Common myeloid progenitor, CD34-positive (primary cell): ENCODE measurements around the gene CTRB1.

Experiments
- CTCF ChIA-PET: fragments of 350-600 bp; sonication (Branson Sonifier 250); formaldehyde crosslinking; loops from one replicate; lab custom pipeline; 2021; ENCODE audit warnings: antibody characterized with exemption; lab: Charles Lee
- POLR2A ChIA-PET: fragments of 350-600 bp; sonication (Branson Sonifier 250); formaldehyde crosslinking; loops from one replicate; lab custom pipeline; 2021; ENCODE audit warnings: antibody characterized with exemption; lab: Charles Lee
- DNase-seq, 3 donors: peaks; one replicate each; pipeline versions ENCODE4 v3.0.0 to v3.0.0-alpha.2; 2013
- H3K27ac ChIP-seq, 2 experiments: 1 replicate in 1 of 2; 2 replicates in 1 of 2; pipeline ENCODE4 v1.7.0; 2013; ENCODE audit warnings: inconsistent platforms in 2 of 2, low read length in 2 of 2, mild to moderate bottlenecking in 2 of 2, low read depth in 1 of 2, moderate library complexity in 1 of 2; ENCODE audit not compliant: severe bottlenecking in 2 of 2, insufficient read depth in 1 of 2, poor library complexity in 1 of 2
- H3K27me3 ChIP-seq, 5 experiments: replicated peaks in 2 of 5; 1 replicate in 3 of 5; 2 replicates in 2 of 5; pipeline versions ENCODE4 v1.6.1 to v1.7.0; 2013; ENCODE audit warnings: low read length in 4 of 5, mild to moderate bottlenecking in 2 of 5, moderate library complexity in 2 of 5, inconsistent platforms in 1 of 5; ENCODE audit not compliant: insufficient read depth in 5 of 5, control insufficient read depth in 4 of 5
- H3K36me3 ChIP-seq, 4 experiments: 1 replicate in 2 of 4; 2 replicates in 2 of 4; pipeline versions ENCODE4 v1.6.1 to v1.7.0; 2013; ENCODE audit warnings: low read length in 3 of 4, control low read depth in 1 of 4, mild to moderate bottlenecking in 1 of 4; ENCODE audit not compliant: control insufficient read depth in 4 of 4, insufficient read depth in 4 of 4
- H3K4me1 ChIP-seq, 4 experiments: 1 replicate in 3 of 4; 2 replicates in 1 of 4; pipeline versions ENCODE4 v1.6.1 to v1.7.1; 2013; ENCODE audit warnings: low read length in 3 of 4, mild to moderate bottlenecking in 3 of 4, control low read depth in 1 of 4, inconsistent platforms in 1 of 4, moderate library complexity in 1 of 4; ENCODE audit not compliant: control insufficient read depth in 4 of 4, insufficient read depth in 4 of 4; ENCODE audit errors: control extremely low read depth in 1 of 4
- H3K4me3 ChIP-seq, 7 experiments: 1 replicate in 4 of 7; 2 replicates in 3 of 7; pipeline versions ENCODE4 v1.5.1 to v1.7.0; 2013; ENCODE audit warnings: mild to moderate bottlenecking in 7 of 7, low read length in 6 of 7, moderate library complexity in 6 of 7, inconsistent platforms in 2 of 7, low read depth in 2 of 7, control low read depth in 1 of 7; ENCODE audit not compliant: insufficient read depth in 4 of 7, control insufficient read depth in 1 of 7; ENCODE audit errors: extremely low read depth in 1 of 7
- H3K9me3 ChIP-seq, 5 experiments: 1 replicate in 4 of 5; 2 replicates in 1 of 5; pipeline versions ENCODE4 v1.6.1 to v1.7.1; 2013; ENCODE audit warnings: low read length in 4 of 5, mild to moderate bottlenecking in 2 of 5, inconsistent platforms in 1 of 5, low read depth in 1 of 5, moderate library complexity in 1 of 5; ENCODE audit not compliant: control insufficient read depth in 4 of 5, insufficient read depth in 2 of 5; ENCODE audit errors: control extremely low read depth in 1 of 5
- WGBS: methylation state at CpG from one replicate; pipeline ENCODE4 v1.1.5; 2013; ENCODE audit not compliant: insufficient coverage; 5-methylcytosine and 5-hydroxymethylcytosine counted together

Gene CTRB1

DNA sequence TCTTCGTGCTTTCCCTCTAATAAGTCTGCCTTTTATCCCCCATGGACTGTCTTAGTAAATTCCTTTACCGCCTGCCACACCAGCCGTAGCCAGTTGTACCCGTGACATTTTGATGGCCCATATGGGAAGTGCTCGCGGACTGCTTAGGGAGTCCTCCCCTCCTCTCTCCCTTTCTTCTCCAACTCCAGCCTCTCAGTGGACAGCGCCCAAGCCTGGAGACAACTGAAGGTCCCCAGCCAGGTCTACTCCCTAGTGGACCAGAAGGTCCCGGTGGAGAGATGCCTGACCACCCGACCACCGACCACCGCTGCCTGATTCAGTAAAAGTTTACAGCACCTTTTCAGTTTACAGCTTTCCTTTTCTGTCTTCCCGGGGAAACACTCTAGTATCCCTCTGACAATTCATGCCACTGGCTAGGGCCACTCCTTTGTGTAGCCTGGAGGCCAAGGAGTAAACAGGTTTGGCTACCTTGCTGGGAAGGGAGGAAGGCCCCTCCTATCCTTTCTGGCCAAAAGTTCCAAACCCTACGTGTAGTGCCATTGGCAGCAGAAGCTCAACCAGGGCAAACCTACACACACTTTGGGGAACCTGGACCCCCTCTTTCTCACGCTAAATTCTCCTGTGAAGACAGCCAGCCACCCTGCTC, 29.8 kb upstream of the CTRB1 start:
- CTCF ChIA-PET = interaction anchor here (2.3 kb wide), 1 partner anchor 9 kb away, joined by 10 read pairs; no protein-coding TSS in a partner anchor
- POLR2A ChIA-PET = interaction anchor here (0.6 kb wide), 1 partner anchor 210 kb away, joined by 3 read pairs; no protein-coding TSS in a partner anchor
- no peak overlapping the region for H3K4me3 ChIP-seq
- H3K9me3 ChIP-seq = peaks cover 0 to 10% (median 3%) of the 10 kb centered on the region in 5 experiments
- no peak for DNase-seq
- H3K4me1 ChIP-seq = no peaks in the 10 kb centered on the region
- no peaks in the 10 kb centered on the region for H3K36me3 ChIP-seq
- 92% methylated on average over 14 of the region's 14 CpGs for WGBS
- peaks cover 0 to 36% (median 5%) of the 10 kb centered on the region in 5 experiments for H3K27me3 ChIP-seq
- H3K27ac ChIP-seq = no peak overlapping the region

DNA sequence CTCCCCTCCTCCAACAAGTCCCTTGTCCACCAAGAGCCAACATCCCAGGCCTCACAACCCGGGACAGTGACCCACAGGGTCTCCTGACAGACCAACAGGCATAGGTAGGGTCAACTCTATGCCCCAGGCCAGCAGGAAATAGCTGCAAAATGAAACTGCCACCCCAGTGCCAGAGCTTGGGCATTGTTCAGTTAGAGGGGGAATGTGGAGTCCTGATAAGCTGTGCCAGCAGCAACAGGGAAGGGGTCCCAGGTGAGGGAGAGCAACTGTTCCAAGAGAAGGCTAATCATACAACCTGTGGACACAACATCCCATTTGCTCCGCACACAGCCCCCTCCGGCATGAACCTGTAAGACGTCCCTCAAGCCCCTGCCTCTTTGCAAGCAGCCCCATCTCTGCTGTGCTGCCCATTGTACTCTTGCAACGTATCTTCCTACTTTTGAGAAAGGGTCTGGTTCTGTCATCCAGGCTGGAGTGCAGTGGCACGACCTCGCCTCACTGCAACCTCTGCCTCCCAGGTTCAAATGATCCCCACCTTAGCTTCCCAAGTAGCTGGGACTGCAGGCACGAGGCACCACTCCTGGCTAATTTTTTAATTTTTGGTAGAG, 29.0 kb upstream of the CTRB1 start:
- peaks cover 0 to 10% (median 4%) of the 10 kb centered on the region in 5 experiments for H3K9me3 ChIP-seq
- H3K4me1 ChIP-seq = no peaks in the 10 kb centered on the region
- H3K4me3 ChIP-seq = no peak overlapping the region
- CTCF ChIA-PET = no interaction called here
- WGBS = 84% methylated on average over 8 of the region's 8 CpGs
- no peak for DNase-seq
- peaks cover 0 to 40% (median 5%) of the 10 kb centered on the region in 5 experiments for H3K27me3 ChIP-seq
- POLR2A ChIA-PET = interaction anchor here (0.6 kb wide), 1 partner anchor 209 kb away, joined by 3 read pairs; no protein-coding TSS in a partner anchor
- H3K36me3 ChIP-seq = no peaks in the 10 kb centered on the region
- H3K27ac ChIP-seq = no peak overlapping the region

DNA sequence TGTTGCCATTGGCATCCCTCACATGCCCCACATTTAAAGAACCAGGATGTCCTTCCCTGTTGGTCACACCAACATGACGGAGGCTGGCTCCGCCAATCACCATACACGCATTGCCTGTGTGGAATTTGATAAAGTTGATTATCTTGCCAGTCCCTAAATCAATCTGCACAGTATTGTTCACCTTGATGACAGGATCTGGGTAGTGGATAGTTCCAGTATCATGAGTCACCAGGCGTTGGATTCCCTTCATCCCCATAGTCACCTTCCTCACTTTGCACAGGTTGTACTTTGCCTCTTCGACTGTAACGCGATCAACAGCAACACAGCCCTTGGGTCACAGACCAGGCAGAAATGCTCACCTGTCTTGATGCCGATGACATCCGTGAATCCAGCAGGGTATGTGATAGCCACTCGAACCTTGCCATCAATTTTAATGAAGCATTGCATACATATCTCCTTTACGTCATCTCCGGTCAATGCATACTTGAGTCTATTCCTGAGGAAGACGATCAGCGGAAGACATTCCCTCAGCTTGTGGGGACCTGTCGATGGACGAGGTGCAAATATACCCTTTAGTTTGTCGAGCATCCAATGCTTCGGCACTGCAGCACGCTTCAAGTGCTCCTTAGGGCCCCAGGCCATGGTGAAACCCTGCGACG, 26.1 kb upstream of the CTRB1 start:
- WGBS = 99% methylated on average over 19 of the region's 21 CpGs

DNA sequence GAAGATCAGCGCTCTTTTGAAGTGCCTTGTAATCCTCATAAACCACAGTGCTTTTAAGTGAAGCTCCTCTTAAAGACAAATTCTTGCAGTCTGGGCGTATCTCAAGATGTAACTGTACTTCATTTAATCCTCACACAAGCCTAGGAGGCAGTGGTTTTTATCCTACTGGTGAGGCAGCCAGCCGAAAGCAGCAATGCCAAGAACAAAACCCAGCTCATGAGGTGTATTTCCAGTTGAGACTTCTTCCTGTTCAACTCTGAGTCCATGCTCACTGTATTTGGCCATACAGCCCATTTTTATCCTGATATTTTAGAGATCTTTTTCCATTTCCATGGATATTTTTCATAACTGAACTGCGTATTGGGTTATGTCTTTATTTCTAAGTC, 25.5 kb upstream of the CTRB1 start:
- ChIA-PET POLR2A (no interaction called here), CTCF (no interaction called here)
- Histone ChIP-seq H3K27ac (no peak overlapping the region), H3K4me3 (no peak overlapping the region), H3K9me3 (peaks cover 0 to 4% (median 0%) of the 10 kb centered on the region in 5 experiments), H3K4me1 (peaks cover 0 to 3% (median 0%) of the 10 kb centered on the region in 4 experiments), H3K27me3 (peaks cover 0 to 60% (median 20%) of the 10 kb centered on the region in 5 experiments), H3K36me3 (no peaks in the 10 kb centered on the region)
- no peak for DNase-seq
- WGBS = 96% methylated on average over 3 of the region's 4 CpGs

More for the DNA sequence above, 26.1 kb upstream of the CTRB1 start:
- DNase-seq = no peak
- ChIA-PET POLR2A (no interaction called here), CTCF (no interaction called here)
- no peak overlapping the region for H3K4me3 ChIP-seq
- peaks cover 0 to 4% (median 0%) of the 10 kb centered on the region in 5 experiments for H3K9me3 ChIP-seq
- H3K27ac ChIP-seq = no peak overlapping the region
- H3K4me1 ChIP-seq = no peaks in the 10 kb centered on the region
- H3K36me3 ChIP-seq = no peaks in the 10 kb centered on the region
- peaks cover 0 to 55% (median 15%) of the 10 kb centered on the region in 5 experiments for H3K27me3 ChIP-seq

DNA sequence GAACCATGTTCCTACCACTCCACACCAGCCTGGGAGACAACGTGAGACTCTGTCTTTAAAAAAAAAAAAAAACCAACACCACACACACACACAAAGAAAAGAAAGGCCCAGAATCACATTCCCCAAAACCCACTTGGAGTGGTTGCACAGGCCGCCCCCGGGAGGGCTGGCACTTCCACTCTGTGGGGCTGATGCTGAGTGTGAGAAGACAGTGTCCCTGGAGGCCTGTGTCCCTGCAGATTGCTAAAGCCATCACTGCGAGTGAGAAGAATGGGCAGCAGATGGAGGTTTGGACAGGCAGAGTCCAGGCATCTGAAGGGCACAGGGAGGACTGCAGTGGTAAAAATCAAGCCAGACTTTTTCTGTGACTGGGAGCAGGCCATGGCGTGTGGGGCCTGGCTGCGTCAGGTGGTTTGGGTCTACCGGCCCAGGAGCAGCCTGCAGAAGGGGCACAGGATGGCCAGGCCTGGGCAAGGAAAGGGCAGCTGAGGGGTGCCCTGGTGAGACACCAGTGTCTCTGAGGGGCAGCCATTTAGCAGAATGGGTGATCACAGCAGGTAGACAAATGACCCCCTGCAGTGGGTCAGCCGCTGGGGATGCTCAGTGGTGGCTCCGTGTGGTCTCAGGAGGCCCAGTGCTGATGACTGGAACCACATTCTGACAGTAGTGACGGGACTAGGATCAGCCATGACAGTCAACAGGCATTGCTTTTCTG, 24.9 kb upstream of the CTRB1 start:
- no peak for DNase-seq
- ChIA-PET CTCF (no interaction called here), POLR2A (no interaction called here)
- H3K4me3 ChIP-seq = no peak overlapping the region
- 97% methylated on average over 7 of the region's 10 CpGs for WGBS
- H3K27ac ChIP-seq = no peak overlapping the region
- peaks cover 0 to 3% (median 0%) of the 10 kb centered on the region in 4 experiments for H3K4me1 ChIP-seq
- H3K36me3 ChIP-seq = no peaks in the 10 kb centered on the region
- peaks cover 0 to 57% (median 20%) of the 10 kb centered on the region in 5 experiments for H3K27me3 ChIP-seq
- H3K9me3 ChIP-seq = peaks cover 0 to 4% (median 0%) of the 10 kb centered on the region in 5 experiments

DNA sequence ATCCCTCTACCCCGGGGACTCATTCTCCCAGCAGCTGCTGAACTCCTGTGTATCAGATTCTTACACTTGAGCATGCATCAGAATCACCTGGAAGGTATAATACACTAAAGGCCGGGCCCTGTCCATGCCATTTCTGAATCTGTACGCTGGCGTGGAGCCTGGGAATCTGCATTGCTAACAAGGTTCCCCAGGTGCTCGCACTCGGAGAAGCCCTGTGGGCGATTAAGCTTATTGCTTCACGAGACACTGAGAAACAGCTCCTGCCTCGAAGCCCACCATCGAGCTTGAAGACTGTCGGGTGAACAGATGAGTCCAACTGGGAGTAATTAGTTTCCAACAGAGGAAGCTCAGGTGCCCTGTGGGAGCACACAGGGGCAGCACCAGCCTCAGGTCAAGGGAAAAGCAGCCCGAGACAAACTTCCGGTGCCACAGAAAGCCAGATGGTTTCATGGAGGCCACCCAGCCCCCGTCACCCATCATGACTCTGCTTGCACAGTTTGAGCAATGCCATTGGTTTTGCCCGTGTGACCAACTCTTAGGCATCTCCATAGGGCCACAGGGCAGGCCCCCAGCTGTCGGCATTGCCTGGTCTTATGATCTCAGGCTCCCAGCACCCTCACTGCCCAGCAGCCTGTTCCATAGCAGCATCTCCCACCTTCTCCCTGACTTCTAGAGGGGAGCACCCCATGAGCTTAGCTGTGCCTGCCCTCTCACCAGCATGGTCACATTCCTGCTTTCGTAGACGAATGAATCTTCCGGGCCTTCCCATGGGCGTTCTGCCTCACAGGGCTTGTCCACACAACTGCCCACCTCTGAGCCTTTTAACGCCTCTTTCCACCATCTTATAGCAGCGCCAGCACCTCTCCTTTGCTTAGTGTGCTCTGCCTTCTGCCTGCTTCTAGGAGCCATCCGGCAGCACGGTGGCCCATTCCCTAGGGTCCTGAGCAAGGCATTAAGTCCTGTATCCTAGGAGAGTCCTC, 22.7 kb upstream of the CTRB1 start:
- no peak for DNase-seq

More for the DNA sequence above, 22.7 kb upstream of the CTRB1 start:
- no peaks in the 10 kb centered on the region for H3K36me3 ChIP-seq
- CTCF ChIA-PET = interaction anchor here (1.3 to 2.5 kb wide), 4 partner anchors 8 to 191 kb away, joined by 3 to 11 read pairs (median 8); no protein-coding TSS in a partner anchor
- no peak overlapping the region for H3K27ac ChIP-seq
- peaks cover 0 to 6% (median 2%) of the 10 kb centered on the region in 4 experiments for H3K4me1 ChIP-seq
- 90% methylated on average over 22 of the region's 24 CpGs for WGBS
- H3K9me3 ChIP-seq = peaks cover 0 to 4% (median 0%) of the 10 kb centered on the region in 5 experiments
- peaks cover 0 to 47% (median 20%) of the 10 kb centered on the region in 5 experiments for H3K27me3 ChIP-seq
- no peak overlapping the region for H3K4me3 ChIP-seq
- POLR2A ChIA-PET = interaction anchor here (0.6 kb wide), 1 partner anchor 10 kb away, joined by 4 read pairs; no protein-coding TSS in a partner anchor
